Left forelimb (tissue), 1 donor: ENCODE data around the gene DDX10.
"Not testable (repeated sequence)": the region's sequence is repeated elsewhere in the genome, so short reads cannot be mapped to it uniquely, and the experiment has no call there.

Experiments
- DNase-seq: peaks from one replicate; pipeline ENCODE4 v3.0.0-alpha.2; 2018; ENCODE audit warnings: low spot score

The DDX10 gene

DNA sequence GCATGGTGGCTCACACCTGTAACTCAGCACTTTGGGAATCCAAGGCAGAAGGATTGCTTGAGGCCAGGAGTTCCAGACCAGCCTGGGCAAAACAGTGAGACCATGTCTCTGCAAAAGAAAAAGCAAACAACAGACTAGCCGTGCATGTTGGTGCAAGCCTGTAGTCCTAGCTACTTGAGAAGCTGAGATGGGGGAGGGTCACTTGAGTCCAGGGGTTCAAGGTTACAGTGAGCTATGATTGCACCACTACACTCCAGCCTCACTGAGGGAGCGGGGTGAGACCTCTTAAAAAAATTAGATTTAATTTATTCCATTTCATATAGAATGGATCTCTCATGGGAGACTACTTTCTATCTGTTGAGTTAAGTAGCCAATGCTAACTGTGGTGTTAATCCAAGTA lies 50.4 kb downstream of the DDX10 start:
- no peak for DNase-seq

DNA sequence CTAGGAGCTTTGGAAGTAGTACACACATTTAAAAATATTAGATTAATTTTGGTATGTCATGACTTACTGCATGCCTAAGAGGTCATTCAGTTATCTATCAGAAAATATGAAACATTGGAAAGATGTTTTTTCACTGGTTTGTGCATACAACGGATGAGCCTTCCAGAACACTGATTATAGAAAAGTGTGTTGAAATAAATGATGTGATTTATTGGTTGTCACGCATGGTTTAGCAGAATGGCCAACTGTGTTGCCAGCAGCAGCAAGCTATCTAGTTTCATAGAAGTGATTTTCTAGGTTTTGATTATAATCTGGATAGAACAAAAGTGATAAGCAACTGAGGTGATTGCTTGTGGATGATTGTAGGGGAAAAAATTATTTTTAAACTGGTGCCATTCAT lies 53.6 kb downstream of the DDX10 start:
- DNase-seq = no peak

DNA sequence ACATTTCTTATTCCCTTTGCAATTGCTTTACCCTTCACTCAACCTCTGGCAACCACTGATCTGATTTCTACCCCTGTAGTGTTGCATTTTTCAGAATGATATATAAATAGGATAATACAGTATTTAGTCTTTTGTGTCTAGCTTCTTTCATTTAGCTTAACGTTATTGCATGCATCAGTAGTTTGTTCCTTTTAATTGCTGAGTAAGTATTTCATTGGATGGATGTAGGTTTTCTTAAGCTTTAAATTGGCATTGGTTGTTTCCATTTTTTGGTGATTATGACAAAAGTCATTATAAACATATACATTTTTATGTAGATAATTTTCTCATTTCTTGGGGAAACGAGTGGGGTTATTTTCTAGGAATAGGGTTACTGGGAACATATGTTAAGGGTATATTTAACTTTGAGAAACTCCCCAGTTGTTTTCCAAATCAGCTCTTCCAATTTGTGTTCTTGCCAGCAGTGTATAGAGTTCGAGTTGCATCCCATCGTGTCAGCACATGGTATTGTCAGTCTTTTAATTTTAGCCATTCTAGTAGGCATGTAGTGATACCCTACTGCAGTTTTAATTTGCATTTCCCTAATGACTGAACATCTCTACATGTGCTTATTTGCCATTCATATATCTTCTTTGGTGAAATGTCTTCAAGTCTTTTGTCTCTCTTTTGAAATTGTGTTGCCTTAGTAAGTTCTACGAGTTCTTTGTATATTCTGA lies 60.3 kb downstream of the DDX10 start:
- no peak for DNase-seq

DNA sequence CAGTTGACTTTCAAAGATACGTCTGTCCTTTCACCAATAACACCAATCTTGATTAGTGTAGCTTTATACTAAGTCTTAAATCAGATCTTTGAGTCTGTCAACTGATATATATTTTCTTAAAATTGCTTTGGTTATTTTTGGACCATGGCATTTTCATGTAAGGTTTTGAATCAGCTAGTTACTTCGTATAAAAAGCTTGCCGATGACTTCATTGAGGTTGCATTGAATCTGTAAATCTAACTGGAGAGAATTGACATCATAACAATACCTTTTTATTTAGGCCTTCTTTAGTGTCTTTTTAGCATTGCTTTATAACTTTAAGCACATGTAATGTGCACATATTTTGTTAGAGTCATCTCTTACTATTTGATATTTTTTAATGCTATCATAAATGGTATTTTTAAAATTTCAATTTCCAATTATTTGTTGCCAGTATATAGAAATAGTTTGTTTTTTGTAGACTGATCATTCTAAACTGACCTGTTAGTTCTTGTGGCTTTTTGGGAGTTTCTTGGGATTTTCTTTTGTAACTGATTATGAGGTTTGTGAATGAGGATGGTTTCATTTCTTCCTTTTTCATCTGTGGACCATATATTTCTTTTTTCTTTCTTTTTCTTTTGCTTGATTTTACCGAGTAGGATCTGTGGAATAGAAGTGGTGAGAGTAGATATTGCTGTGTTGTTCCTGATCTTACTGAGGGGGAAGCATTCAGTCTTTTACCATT lies 61.4 kb downstream of the DDX10 start:
- DNase-seq = no peak

DNA sequence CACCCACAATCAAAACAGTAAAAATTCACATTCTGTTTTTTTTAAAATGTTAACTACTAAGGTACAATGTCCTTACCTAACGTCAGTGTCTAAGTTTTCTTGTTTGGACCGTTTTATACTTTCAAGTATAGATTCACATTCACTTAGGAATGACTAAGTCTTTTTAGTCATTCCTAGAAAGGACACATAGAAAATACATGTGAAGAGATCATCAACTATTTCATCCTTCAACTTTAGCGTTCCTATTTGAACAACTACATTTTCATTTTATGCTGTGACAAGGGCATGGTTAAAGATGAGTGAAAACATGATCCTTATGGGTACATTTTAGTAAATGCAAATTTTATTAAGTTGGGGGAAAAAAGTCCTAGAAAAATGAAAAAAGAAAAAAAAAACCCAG lies 62.8 kb downstream of the DDX10 start:
- no peak for DNase-seq

DNA sequence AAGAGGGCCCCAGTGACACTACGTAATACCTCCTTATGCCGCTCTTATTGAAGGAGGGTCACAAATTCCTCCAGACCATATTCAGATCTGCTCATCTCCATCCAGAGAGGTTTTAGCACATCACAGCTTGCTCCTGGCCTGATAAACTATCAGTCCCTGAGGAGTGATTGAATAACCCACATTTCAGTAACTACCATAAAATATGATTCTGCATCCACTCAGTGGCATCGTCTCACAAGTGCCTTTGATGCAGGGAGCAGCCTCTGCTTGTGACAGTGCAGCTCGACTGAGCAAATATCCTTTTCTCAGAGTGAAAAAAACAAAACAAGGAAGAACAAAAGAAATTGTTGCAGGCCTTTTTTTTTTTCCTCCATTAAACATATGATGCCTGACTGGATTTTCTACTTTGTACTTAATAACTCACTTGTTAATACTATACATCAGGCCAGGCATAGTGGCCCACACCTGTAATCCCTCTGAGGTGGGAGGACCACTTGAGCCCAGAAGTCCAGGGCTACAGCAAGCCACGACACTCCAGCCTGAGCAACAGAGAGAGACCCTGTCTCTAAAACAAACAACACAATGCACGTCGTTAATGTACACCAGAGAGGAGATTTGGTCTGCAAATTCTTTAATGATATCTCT lies 64.5 kb downstream of the DDX10 start:
- DNase-seq = no peak

DNA sequence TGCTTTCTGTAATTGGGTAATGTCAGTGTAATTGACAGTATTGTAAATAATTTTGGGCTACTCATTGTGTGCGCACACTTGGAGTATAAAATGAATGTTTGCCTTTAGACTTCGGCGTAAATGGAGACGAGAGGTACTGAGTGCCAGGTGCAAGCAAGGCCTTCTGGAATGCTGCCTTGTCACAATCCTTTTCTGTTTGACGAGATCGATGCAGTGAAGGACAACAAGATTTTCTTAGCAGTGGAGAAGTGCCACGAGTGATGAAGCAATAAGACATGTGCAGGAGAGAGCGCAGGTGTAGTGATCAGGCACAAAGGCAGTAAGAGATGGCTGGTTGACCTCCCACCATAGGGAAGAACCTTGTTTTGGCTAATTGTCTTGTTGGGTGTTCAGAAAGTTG lies 67.5 kb downstream of the DDX10 start:
- DNase-seq = no peak

DNA sequence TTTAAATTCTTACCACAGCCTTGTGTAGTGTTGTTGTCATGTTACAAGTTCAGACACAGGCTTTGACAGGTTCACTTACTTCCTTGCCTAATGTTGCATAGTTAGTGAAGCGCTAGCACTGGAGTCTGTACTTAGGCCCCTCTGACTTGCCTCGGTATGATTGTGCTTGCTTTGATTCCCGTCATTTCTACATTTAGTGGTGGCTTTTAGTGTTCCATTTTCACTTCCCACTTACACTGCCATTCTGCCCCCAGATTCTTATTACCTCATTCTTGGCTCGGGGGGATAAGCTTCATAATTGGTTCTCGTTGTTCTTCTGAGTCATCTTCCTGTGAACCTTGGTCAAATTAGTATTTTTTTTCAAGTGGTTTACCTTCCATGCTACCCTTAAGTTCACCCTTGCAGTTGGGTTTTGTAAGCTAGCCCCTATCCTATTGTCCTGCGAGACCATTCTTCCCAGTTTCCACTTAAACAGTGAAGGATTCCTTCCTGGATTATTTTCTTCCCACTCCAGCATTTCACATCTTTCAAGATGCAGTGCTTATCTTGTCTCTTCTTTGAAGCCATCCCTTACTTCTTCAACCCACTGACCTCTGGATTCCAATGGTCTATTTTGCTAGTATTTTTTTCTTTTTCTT lies 68.7 kb downstream of the DDX10 start:
- no peak for DNase-seq

DNA sequence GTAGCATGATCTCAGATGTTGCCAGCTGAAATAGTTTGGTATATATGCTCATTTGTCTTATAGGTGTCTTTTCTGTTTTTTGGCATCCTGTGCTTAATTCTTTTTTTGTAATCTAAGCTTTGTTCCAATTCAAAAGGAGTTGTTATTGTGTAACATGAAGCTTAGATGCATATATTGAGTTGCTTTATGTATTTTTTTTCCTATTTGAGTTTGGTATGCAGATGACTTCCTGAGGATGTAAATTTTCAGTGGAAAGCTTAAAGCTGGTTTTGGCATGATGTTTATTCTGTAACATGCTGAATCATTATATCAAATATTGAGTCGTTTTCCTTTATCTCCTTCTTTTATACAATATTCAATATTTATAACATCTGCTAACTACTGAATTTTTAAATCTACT lies 69.4 kb downstream of the DDX10 start:
- DNase-seq = no peak

DNA sequence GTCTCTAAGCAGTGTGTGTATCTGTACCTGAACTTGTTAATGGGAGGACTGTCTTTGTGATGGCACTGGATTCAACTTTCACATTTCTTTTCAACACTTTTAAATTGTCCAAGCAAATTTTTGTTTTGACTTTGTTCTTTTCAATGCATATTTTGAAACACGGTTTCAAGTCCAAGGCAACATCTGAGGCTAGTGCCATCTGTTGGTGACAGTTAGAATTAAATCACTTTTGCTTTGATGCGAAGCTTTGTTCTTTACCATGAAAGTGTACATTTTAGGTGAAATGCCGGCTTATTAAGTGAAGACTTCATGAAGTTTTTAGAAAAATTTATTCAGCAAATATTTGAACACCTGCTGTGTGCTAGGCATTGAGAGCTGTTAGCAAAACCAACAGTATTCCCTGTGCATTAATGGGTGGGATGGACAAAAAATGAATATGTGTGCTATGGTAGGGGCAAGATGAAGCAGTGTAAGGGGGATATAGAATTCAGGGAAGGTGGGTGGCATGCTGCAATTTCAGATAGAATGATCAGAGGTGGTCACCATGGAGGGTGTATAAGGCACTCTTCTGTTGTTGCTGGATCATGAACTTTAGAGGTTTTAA lies 70.2 kb downstream of the DDX10 start:
- no peak for DNase-seq

DNA sequence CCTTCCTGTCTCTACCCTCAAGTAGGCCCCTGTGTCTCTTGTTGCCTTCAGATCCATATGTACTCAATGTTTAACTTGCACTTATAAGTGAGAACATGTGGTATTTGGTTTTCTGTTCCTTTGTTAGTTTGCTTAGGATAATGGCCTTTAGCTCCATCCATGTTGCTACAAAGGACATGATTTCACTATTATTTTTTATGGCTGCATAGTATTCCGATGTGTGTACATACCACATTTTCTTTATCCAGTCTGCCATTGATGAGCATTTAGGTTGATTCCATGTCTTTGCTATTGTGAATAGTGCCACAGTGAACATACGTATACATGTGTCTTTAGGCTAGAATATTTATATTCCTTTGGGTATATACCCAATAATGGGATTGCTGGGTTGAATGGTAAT lies 75.3 kb downstream of the DDX10 start:
- DNase-seq = not testable (repeated sequence)

DNA sequence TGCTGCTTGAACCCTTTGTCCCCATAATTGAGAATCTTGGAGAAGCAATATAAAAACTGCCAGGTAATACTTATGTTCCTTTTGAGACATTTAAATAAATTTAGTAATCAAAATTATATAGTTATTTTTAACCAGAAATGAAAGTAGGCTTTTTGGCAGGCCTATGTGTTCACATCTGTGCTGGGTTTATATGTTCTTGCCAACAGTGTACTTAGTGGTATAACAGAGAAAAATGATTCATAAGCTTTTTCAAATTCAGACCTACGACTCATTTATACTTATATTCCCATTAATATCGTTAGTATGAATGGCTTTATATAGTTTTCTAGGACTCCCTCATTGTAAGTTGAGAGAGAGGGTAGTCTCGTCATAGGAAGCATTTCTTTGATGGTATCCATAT lies 79.0 kb downstream of the DDX10 start:
- DNase-seq = no peak

DNA sequence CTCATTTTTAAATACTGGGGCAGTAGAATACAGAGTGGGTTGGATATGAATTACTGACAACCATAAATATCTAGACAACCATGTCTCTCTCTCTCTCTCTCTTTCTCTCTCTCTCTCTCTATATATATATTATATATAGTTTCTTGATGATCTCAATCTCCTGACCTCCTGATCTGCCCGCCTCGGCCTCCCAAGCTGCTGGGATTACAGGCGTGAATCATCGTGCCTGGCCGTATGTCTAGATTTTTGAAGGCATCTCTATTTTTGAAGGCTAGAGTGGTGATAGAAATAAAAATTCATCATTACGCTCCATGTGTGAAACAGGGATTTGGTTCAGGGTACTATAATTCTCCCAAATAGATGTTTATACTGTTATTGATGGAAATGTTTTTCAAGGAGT lies 84.1 kb downstream of the DDX10 start:
- no peak for DNase-seq

DNA sequence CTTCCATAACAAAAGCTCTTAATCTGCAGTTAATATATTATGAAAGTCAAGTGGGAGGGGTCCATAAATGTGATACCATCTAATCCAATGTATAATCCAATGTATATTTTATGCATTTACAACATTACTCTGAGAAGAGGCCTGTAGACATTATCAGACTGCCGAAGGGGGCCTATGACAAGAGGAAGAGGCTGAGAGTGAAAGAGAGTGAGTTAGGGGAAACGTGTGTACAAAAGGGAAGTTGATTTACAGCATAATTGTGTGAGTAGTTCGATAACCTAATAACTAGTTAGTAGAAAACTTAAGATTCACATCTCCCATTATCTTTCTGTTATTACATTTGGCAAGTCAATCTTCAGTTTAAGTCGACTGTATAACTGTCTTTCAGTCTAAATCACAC lies 86.6 kb downstream of the DDX10 start:
- no peak for DNase-seq

DNA sequence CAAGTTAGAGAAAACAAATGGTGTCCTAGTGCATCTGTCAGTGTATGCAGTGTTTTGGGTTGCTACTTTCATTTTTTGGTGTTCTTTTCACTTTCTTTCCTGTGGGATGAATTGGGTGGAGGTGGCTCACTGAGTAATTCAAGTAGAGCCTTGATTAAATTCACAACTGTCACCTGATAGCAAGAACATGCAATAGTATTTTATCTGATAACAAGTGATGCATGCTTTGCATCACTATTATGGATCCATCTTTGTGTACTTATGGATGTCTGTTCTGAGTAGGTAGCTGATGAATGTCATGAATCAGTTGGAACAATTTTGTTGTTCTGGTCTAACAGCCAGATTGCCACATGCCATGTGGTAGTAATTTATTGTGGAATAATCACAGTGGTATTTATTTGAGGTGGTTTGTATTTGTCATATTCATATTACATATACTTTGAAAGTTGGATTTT lies 87.5 kb downstream of the DDX10 start:
- no peak for DNase-seq

DNA sequence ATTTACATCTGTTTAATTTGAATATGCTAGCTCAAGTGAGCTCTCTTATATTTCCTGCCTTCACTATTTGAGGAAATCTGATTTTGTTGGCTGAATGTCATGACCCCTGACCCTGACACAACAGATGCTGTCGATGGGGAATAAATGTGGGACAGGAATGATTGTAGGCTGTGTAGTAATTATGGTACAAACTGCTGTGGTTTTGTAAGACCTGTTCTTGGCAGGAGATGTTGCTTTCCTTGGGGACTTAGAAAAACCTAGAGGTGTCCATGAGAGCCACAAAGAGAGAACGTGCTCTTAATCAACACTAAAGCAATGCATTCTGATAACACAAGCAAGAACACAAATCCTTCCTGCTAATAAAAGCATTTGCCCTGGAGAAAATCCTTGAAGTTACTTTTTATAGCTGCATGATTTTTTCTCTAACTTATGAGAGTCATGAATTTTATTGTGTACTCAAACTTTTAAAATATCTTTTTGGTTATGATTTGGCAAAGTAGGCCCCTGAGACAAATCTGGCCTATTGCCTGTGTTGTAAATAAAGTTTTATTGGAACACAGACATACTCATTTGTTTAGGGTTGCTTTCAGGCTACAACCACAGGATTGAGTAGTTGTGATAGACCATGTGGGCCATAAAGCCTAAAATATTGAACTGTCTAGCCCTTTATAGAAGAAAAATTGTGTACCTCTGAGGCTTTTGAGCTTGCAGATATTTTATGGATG lies 90.2 kb downstream of the DDX10 start:
- no peak for DNase-seq

DNA sequence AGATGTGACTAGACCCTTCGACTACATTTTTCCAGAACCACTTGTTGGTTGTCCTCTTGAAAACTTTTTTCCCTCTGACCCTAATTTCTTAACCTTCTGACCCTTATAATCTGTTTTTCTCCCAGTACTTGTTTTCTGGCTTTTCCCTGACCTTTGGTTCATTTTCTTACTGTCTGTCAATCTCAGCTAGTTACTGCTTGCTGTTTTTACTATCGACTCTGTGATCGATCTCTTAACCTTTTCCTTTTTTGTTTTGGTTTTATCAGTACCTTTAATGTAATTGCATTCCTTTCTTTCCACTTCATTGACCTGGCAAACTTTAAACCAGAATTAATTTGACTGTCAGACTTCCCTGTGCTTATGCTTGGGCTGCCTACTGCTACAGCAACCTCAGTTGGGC lies 92.8 kb downstream of the DDX10 start:
- no peak for DNase-seq

DNA sequence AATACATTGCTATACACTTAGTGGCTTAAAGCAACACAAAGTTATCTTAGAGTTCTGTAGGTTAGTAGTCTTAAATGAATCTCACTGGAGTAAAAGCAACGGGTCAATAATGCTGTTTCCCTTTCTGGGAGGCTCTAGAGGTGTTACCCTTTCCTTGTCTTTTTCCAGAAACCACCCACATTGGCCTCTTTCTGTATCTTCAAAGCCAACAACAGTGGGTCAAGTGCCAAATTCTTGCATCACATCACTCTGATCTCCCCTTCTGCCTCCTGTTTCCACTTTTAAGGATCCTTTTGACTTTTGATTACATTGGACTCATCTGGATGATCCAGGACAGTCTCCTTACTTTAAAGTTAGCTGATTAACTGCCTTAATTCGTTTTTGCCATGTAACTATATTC lies 93.6 kb downstream of the DDX10 start:
- DNase-seq = no peak

DNA sequence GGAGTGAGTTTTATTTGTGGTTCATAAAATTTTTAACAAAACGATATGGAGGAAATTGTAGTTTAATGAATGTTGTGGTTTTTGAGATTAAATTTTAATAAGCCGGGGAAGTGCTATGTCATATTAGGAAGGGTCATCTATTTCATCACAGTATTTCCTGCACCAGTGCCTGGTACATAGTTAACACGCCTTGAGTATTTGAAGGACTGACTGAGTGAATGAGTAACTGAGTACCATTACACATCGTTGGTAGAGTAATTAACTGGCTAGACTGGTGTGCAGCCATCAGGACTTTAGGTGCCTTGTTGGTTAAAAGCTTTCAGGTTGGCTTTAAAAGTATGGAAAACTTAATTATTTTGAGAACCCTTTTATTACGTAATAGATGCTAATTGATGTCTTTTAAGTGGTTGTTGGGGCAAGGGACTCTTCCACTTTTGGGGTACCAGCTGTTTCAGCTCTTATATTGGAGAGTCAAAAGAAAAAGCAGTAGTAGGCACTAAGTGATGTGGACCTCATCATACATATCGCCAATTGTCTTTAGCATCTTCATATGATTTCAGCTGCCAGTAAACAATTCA lies 101.8 kb downstream of the DDX10 start:
- DNase-seq = no peak

DNA sequence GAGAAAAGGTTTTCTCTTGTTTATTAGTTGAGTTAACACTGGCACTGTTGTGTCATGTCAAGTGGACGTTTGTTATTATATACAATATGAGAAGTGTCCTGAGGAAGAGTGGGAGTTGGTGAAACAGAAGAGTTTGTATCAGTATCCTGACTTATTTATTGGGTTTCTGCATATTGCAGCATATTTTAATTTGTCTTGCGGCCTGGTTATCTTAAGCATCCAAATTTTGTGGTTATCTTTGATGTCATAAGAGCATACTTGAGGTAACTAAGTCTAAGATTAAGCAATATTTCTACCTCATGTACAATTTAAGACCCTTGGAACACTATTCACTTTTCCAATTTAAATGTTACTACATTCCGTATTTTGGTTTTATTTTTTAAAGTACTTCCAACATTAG lies 103.5 kb downstream of the DDX10 start:
- no peak for DNase-seq

DNA sequence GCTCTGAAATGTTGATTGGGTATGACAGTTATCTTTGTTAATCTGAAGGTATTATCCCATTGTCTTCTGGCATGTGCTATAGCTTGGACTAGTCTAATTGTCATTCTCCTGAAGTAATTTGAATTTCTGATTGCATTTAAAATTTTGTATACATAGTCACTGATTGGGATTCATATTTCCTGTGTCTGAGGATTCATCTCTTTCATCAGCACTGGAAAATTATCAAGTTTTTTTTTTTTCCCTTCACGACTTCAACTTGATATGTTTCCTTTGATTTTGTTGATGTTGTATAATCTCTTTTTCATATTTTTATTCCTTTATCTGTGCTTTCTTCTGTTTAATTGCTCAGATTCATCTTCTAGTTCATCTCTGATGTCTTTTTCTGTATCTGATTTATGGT lies 104.1 kb downstream of the DDX10 start:
- DNase-seq = no peak
